Brain microvascular endothelial cell (primary cell): Measurements from ENCODE around the gene MARCOL.

Source experiments
- DNase-seq: peaks from one replicate; pipeline ENCODE4 v3.0.0-alpha.2; 2020
- H3K27ac ChIP-seq: fragments of 250-450 bp; sonication (Bioruptor Pico); 2 replicates; pipeline ENCODE4 v1.5.1; 2020; ENCODE audit warnings: mild to moderate bottlenecking, moderate library complexity
- H3K27me3 ChIP-seq: fragments of 250-450 bp; sonication (Bioruptor Pico); replicated peaks from 2 replicates; pipeline ENCODE4 v1.5.1; 2020; ENCODE audit warnings: mild to moderate bottlenecking
- H3K36me3 ChIP-seq: fragments of 250-450 bp; sonication (Bioruptor Pico); replicated peaks from 2 replicates; pipeline ENCODE4 v1.5.1; 2020; ENCODE audit warnings: mild to moderate bottlenecking
- H3K4me3 ChIP-seq: 2 replicates; pipeline ENCODE4 v1.5.1; 2011; ENCODE audit warnings: low read depth, mild to moderate bottlenecking, control low read depth, low read length, moderate library complexity
- CTCF ChIP-seq: IDR thresholded peaks from 2 replicates; pipeline ENCODE4 v1.5.1; 2011; ENCODE audit warnings: low read depth, mild to moderate bottlenecking, moderate library complexity, low read length, control low read depth, inconsistent platforms; ENCODE audit errors: missing control alignments
- in situ Hi-C: cut with HindIII; loops from 2 replicates; pipeline ENCODE4 v1.10.0; 2017; ENCODE audit warnings: low sequenced_read_pairs, low pct_ligation_motif_present

Gene MARCOL

DNA sequence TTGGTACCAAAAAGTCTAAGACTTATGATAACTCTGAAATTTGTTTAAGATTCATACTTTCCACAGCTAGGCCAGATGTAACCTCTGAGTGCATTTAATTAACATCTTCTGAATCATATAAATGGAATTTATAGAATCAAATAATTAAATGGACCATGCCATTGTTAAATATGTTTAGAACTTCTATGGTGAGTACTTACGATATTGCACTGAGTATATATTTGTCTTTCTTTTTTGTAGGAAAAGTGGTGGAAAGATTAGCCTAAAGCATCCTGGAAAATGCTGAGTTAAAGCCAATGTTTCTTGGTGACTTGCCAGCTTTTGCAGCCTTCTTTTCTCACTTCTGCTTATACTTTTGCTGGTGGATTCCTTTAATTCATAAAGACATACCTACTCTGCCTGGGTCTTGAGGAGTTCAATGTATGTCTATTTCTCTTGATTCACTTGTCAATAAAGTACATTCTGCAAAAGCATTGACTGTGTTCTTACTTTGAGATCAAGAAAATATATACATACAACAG lies 23.6 kb upstream of the MARCOL start:
- in situ Hi-C loops = no loop called here
- DNase-seq = no peak
- Histone ChIP-seq H3K27me3 (no peaks in the 10 kb centered on the region), H3K36me3 (no peaks in the 10 kb centered on the region), H3K27ac (no peak overlapping the region), H3K4me3 (no peak overlapping the region)
- no peak for TF ChIP-seq CTCF

DNA sequence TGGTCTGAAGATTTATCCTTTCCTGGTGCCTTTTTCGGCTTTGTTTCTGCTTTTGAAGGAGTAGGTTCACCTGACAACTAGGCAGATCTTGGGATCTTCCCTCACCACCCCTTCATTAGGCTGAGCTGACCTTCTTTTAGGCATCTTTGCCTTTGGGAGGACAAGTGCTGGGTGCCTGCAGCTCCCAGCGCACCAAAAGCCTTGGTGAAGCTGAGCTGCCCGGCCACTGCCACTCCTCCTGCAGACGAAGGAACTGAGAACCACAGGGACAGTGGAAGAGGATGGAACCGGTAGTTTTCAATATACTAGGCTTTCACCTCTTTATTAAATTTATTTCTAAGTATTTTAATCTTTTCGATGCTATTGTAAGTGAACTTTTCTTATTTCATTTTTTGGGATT lies 16.8 kb upstream of the MARCOL start:
- DNase-seq = no peak
- Histone ChIP-seq H3K27me3 (no peaks in the 10 kb centered on the region), H3K36me3 (no peaks in the 10 kb centered on the region), H3K27ac (no peak overlapping the region), H3K4me3 (no peak overlapping the region)
- no peak for TF ChIP-seq CTCF
- in situ Hi-C loops = no loop called here

- Histone ChIP-seq H3K27ac (no peak overlapping the region), H3K36me3 (no peaks in the 10 kb centered on the region), H3K27me3 (no peaks in the 10 kb centered on the region), H3K4me3 (no peak overlapping the region)
- TF ChIP-seq CTCF = no peak
- no peak for DNase-seq
- in situ Hi-C loops = no loop called here
Observed at GRCh38 chr5:148224117-148224742, 14.1 kb upstream of the MARCOL start.

DNA sequence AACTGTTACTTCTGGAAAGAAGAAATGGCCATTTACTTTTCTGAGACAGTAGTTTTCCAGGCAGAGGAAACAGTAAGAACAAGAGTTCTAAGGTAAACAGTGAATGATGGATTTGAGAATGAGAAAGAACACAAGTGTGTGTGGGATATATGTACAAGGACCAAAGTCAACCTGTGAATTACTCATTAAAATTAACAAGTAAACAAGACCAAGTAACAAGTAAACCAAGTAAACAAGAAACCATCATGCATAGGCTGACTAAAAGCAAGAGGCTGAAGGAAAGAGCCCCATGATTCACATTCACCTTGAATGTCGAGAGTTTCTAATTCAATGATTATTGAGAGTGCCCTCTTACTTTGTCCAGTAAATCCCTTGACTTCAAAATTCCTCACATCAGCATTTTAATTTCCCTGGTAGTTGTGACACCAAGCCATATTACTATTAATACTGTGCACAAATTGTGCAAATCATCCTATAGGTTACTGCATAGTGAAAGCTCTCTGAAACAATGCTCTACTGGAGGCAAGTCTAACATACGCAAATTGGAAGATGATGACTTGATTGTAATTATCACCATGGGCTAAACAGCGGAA lies 9.8 kb upstream of the MARCOL start:
- TF ChIP-seq CTCF = no peak
- H3K27me3 ChIP-seq = no peaks in the 10 kb centered on the region
- DNase-seq = no peak
- H3K27ac ChIP-seq = no peak overlapping the region
- no peaks in the 10 kb centered on the region for H3K36me3 ChIP-seq
- H3K4me3 ChIP-seq = no peak overlapping the region
- in situ Hi-C loops = no loop called here

DNA sequence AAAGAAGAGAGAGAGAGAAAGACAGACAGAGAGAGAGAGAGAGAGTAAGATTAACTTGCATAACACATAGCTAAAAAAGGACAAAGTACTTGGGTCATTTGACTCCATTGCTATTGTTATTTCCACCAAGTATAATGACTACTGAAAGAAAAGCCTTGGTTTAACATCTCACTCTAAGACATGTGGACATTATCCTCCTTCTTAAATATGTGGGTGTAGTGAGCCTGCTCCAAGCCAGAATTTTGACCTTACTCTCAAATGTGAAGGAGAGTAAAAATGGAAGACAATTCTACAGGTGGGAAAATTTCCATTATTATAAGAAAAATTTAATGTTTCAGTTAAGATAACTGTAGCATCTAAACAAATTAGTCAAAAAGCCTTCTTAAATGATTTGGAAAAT lies 8.5 kb upstream of the MARCOL start:
- H3K4me3 ChIP-seq = no peak overlapping the region
- TF ChIP-seq CTCF = no peak
- in situ Hi-C loops = no loop called here
- no peak for DNase-seq
- no peak overlapping the region for H3K27ac ChIP-seq
- H3K27me3 ChIP-seq = no peaks in the 10 kb centered on the region
- H3K36me3 ChIP-seq = no peaks in the 10 kb centered on the region
